ENCODE results near the gene HSF2BP. TPM values are rescaled to one million over a fixed set of nuclear protein-coding genes. Genes with fewer than 3 reads are reported as not detected.

Gene HSF2BP
- total RNA-seq, 1 donor from 2014 or later, result 3.4 TPM

DNA sequence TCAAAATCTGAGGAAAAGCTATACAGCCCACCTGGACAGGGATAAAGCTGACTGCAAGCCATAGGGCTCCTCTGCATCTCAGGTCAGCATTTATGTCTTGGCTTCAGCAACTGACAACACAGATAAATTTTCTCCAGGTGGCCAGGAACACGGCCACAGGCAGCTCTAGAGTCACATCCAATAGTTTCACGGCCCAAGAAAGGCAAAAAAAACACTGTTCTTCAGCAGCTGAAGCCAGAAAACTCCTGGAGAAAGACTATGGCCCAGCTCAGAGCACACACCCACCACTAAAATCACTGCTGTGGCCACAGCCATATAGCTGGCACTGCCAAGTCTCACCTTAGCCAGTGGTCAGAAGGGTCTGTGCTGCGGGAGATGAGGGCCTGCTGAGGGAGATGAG is 77.8 kb downstream of the HSF2BP start:
- Mint-ChIP-seq H3K36me3 (ENCODE audit: unreplicated experiment) (no peaks in the 10 kb centered on the region), H3K4me1 (ENCODE audit: unreplicated experiment) (peaks cover 30% of the 10 kb centered on the region), H3K27ac (ENCODE audit: unreplicated experiment) (peak overlapping the region; percentile 59), H3K4me3 (ENCODE audit: unreplicated experiment) (no peak overlapping the region), H3K9me3 (ENCODE audit: unreplicated experiment) (no peaks in the 10 kb centered on the region), H3K27me3 (ENCODE audit: unreplicated experiment) (no peaks in the 10 kb centered on the region)
- no peak for DNase-seq (ENCODE audit: extremely low spot score, unreplicated experiment)
- TF ChIP-seq, protein P1, sequence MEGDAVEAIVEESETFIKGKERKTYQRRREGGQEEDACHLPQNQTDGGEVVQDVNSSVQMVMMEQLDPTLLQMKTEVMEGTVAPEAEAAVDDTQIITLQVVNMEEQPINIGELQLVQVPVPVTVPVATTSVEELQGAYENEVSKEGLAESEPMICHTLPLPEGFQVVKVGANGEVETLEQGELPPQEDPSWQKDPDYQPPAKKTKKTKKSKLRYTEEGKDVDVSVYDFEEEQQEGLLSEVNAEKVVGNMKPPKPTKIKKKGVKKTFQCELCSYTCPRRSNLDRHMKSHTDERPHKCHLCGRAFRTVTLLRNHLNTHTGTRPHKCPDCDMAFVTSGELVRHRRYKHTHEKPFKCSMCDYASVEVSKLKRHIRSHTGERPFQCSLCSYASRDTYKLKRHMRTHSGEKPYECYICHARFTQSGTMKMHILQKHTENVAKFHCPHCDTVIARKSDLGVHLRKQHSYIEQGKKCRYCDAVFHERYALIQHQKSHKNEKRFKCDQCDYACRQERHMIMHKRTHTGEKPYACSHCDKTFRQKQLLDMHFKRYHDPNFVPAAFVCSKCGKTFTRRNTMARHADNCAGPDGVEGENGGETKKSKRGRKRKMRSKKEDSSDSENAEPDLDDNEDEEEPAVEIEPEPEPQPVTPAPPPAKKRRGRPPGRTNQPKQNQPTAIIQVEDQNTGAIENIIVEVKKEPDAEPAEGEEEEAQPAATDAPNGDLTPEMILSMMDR (IDR thresholded peaks at IDR 0.05), result no peak

DNA sequence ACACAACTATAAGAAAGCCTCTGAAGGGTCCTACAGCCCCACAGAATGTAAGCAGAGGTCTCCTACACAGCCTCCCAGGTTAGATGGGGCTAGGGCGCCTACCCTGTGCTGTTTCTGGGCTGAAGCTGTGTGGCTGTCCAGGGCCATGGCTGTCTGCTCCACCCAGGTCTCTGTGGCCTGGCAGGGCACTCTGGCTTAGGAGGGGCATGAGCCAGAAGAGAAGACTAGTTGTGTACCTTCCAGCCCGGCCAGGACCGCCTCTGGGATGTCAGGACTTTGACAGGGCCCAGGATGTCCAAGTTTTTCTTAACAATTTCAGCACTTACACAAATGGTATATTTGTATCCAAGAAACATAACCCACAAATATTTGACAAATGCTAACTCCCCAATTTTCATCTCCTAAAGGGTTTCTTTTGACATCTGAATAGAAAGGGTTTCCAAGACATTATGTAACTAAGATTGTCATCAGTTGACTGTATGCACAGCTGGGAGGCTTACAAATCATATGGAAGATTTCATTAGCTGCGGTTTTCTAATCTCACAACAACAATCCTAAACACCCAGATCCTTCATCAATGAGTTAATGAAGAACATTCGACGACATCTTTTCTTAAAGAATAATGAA is 80.5 kb downstream of the HSF2BP start:
- H3K27me3 Mint-ChIP-seq (ENCODE audit: unreplicated experiment), result no peaks in the 10 kb centered on the region
- no peaks in the 10 kb centered on the region for H3K36me3 Mint-ChIP-seq (ENCODE audit: unreplicated experiment)
- peak overlapping the region; percentile 39 for H3K27ac Mint-ChIP-seq (ENCODE audit: unreplicated experiment)
- TF ChIP-seq, protein P1 (IDR thresholded peaks at IDR 0.05), result no peak
- H3K4me1 Mint-ChIP-seq (ENCODE audit: unreplicated experiment), result peaks cover 31% of the 10 kb centered on the region
- no peak for DNase-seq (ENCODE audit: extremely low spot score, unreplicated experiment)
- no peaks in the 10 kb centered on the region for H3K9me3 Mint-ChIP-seq (ENCODE audit: unreplicated experiment)
- H3K4me3 Mint-ChIP-seq (ENCODE audit: unreplicated experiment), result no peak overlapping the region

DNA sequence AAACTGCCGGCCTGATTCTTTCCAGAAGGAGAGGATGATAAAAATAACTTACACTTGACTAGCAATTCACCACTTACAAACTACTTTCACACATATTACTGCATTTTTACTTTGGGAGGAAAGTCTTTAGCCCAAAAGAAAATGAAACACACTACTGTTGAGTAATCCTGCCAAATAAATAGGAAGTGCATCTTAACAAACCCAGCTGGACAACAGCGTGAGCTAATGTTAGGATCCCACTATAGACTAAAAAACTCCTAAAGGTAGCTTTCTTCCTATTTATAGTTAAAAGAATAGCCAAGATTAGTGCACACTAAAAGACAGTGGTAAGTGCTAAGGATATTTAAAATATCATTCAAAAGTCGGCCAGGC is 83.8 kb downstream of the HSF2BP start:
- Mint-ChIP-seq H3K27me3 (ENCODE audit: unreplicated experiment) (no peaks in the 10 kb centered on the region), H3K4me3 (ENCODE audit: unreplicated experiment) (no peak overlapping the region), H3K36me3 (ENCODE audit: unreplicated experiment) (no peaks in the 10 kb centered on the region), H3K9me3 (ENCODE audit: unreplicated experiment) (no peaks in the 10 kb centered on the region), H3K4me1 (ENCODE audit: unreplicated experiment) (peaks cover 41% of the 10 kb centered on the region), H3K27ac (ENCODE audit: unreplicated experiment) (peak overlapping the region; percentile 67)
- DNase-seq (ENCODE audit: extremely low spot score, unreplicated experiment), result no peak
- TF ChIP-seq, protein P1 (IDR thresholded peaks at IDR 0.05), result no peak

DNA sequence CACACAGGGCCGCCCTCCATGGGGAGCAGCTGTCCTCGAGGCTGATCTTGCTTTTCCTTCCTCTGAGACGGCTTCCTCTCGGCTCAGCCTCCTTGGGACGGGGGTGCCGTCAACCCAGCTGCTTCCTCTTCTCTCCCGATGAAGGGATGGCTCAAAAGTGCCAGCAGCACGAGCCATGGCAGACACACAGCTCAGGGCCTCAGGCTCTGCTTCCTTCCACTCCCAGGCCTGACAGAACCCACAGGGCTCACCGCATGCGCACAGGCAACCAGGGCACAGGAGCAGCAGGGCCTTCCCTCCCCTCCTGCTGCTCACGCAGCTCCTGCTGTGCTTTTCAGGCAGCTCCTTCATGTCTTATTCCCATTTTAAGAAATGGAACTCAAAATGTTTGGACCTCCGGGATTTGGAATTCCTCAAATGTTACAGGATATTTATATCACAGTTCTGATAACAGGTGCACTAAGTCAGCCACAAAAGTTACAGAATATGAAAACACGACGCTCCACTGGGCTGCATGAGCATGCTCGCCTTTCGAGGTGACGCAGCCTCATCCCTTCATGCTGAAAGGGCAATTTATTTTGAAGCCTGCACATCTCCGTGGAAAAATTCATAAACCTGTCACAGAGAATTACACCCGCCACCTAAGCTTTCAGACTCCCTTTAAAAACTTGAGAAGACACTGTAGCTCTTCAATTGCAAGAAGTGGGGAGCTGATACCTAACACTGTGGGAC is 84.4 kb downstream of the HSF2BP start:
- no peaks in the 10 kb centered on the region for H3K9me3 Mint-ChIP-seq (ENCODE audit: unreplicated experiment)
- H3K36me3 Mint-ChIP-seq (ENCODE audit: unreplicated experiment), result no peaks in the 10 kb centered on the region
- H3K27ac Mint-ChIP-seq (ENCODE audit: unreplicated experiment), result peak overlapping the region; percentile 67
- TF ChIP-seq, protein P1 (IDR thresholded peaks at IDR 0.05), result no peak
- peaks cover 41% of the 10 kb centered on the region for H3K4me1 Mint-ChIP-seq (ENCODE audit: unreplicated experiment)
- H3K27me3 Mint-ChIP-seq (ENCODE audit: unreplicated experiment), result no peaks in the 10 kb centered on the region
- no peak for DNase-seq (ENCODE audit: extremely low spot score, unreplicated experiment)
- no peak overlapping the region for H3K4me3 Mint-ChIP-seq (ENCODE audit: unreplicated experiment)

DNA sequence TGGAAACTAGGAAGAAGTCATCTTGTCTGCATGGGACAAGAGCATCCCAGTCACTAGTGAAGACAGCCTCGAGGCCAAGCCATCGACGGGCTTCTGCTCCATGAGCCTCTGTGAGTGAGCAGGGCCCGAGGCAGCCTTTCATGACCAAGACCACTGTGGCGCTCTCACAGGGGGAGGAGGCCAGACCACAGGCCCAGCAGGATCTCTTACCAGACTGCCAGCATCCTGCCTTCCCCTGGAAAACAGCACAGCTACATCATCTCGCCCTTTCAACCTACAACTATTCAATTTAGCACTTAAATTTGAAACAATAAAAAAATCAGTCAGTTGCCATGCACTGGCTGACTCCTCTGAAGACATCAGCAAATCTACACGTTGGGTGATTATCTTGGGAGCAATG is 85.4 kb downstream of the HSF2BP start:
- DNase-seq (ENCODE audit: extremely low spot score, unreplicated experiment), result no peak
- no peaks in the 10 kb centered on the region for H3K9me3 Mint-ChIP-seq (ENCODE audit: unreplicated experiment)
- TF ChIP-seq, protein P1 (IDR thresholded peaks at IDR 0.05), result no peak

More for the DNA sequence above, 85.4 kb downstream of the HSF2BP start:
- no peaks in the 10 kb centered on the region for H3K27me3 Mint-ChIP-seq (ENCODE audit: unreplicated experiment)
- peak overlapping the region; percentile 44 for H3K27ac Mint-ChIP-seq (ENCODE audit: unreplicated experiment)
- H3K4me3 Mint-ChIP-seq (ENCODE audit: unreplicated experiment), result no peak overlapping the region
- H3K36me3 Mint-ChIP-seq (ENCODE audit: unreplicated experiment), result no peaks in the 10 kb centered on the region
- peaks cover 34% of the 10 kb centered on the region for H3K4me1 Mint-ChIP-seq (ENCODE audit: unreplicated experiment)
